Endothelial cell of umbilical vein (primary cell): ENCODE data around the gene HRH3. TPM values are rescaled to one million over a fixed set of nuclear protein-coding genes. Genes with fewer than 3 reads are reported as not detected.

Experiments used
- BruUV-seq: library from RNA; stranded (reverse); fragments of 400-500 nt; replicated peaks from 2 replicates; lab custom pipeline; 2021; lab: Mats Ljungman, UMichigan
- CTCF ChIA-PET: fragments of 300-600, 350-600 bp; sonication (Branson Sonifier 250); formaldehyde crosslinking; loops from one replicate; lab custom pipeline; 2021; ENCODE audit warnings: antibody characterized with exemption, inconsistent platforms; lab: Charles Lee
- POLR2A ChIA-PET: fragments of 300-600, 350-600 bp; sonication (Branson Sonifier 250); formaldehyde crosslinking; loops from one replicate; lab custom pipeline; 2021; ENCODE audit warnings: antibody characterized with exemption, inconsistent platforms; lab: Charles Lee
- DNase-seq: peaks from one replicate; pipeline ENCODE4 v3.0.0-alpha.2; 2011; ENCODE audit warnings: low read depth, low spot score
- FAIRE-seq: peaks from 2 replicates; lab custom pipeline; 2011; peaks lifted over from hg19 to GRCh38; lab: Jason Lieb, UNC
- H2AFZ ChIP-seq: 2 replicates; pipeline ENCODE4 v1.6.0; 2012; ENCODE audit warnings: low read depth, low read length, control low read depth, inconsistent platforms
- H3K27ac ChIP-seq: 2 replicates; pipeline ENCODE4 v1.5.1; 2011; ENCODE audit warnings: low read depth, mild to moderate bottlenecking, control low read depth, low read length, moderate library complexity; ENCODE audit not compliant: insufficient read depth
- H3K27me3 ChIP-seq, 2 experiments: 2 replicates each; pipeline versions ENCODE4 v1.6.0 to v1.6.1; 2011; ENCODE audit warnings: low read length in 2 of 2, mixed read lengths in 1 of 2; ENCODE audit not compliant: control insufficient read depth in 2 of 2, insufficient read depth in 2 of 2
- H3K36me3 ChIP-seq, 2 experiments: 2 replicates in 1 of 2; 3 replicates in 1 of 2; pipeline ENCODE4 v1.5.1; 2011; ENCODE audit warnings: low read length in 2 of 2, mild to moderate bottlenecking in 1 of 2, moderate library complexity in 1 of 2; ENCODE audit not compliant: control insufficient read depth in 2 of 2, insufficient read depth in 2 of 2; ENCODE audit errors: extremely low read depth in 1 of 2
- H3K4me1 ChIP-seq: 3 replicates; pipeline ENCODE4 v1.5.1; 2011; ENCODE audit warnings: mild to moderate bottlenecking, low read length; ENCODE audit not compliant: control insufficient read depth, insufficient read depth; ENCODE audit errors: extremely low read depth
- H3K4me2 ChIP-seq: 2 replicates; pipeline ENCODE4 v1.6.1; 2011; ENCODE audit warnings: low read length, control low read depth, mixed read lengths; ENCODE audit not compliant: insufficient read depth
- H3K4me3 ChIP-seq, 3 experiments: fragments of 200-600 bp in 1 of 3; sonication (generic), shearing (Covaris generic) in 1 of 3; replicated peaks in 1 of 3; 2 replicates each; pipeline ENCODE4 v1.5.1; 2011 to 2016; ENCODE audit warnings: control low read depth in 3 of 3, low read length in 3 of 3, mild to moderate bottlenecking in 2 of 3, inconsistent platforms in 1 of 3, low read depth in 1 of 3, moderate library complexity in 1 of 3; ENCODE audit not compliant: insufficient read depth in 1 of 3
- H3K79me2 ChIP-seq: 2 replicates; pipeline ENCODE4 v1.6.0; 2012; ENCODE audit warnings: low read length, inconsistent platforms; ENCODE audit not compliant: control insufficient read depth, insufficient read depth
- H3K9ac ChIP-seq: replicated peaks from 2 replicates; pipeline ENCODE3; 2011; ENCODE audit warnings: low read length, control low read depth; ENCODE audit not compliant: insufficient read depth; ENCODE audit errors: extremely low read depth
- H3K9me1 ChIP-seq: replicated peaks from 3 replicates; pipeline ENCODE4 v1.6.0; 2011; ENCODE audit warnings: mild to moderate bottlenecking, low read length; ENCODE audit not compliant: control insufficient read depth, insufficient read depth; ENCODE audit errors: extremely low read depth
- H3K9me3 ChIP-seq: replicated peaks from 2 replicates; pipeline ENCODE4 v1.5.1; 2012; ENCODE audit warnings: low read length, inconsistent platforms; ENCODE audit not compliant: control insufficient read depth, insufficient read depth
- H4K20me1 ChIP-seq: replicated peaks from 2 replicates; pipeline ENCODE3; 2011; ENCODE audit warnings: mild to moderate bottlenecking, low read length; ENCODE audit not compliant: control insufficient read depth, insufficient read depth; ENCODE audit errors: extremely low read depth
- FOS ChIP-seq: IDR thresholded peaks from 2 replicates; pipeline ENCODE4 v1.6.1; 2011; ENCODE audit warnings: mild to moderate bottlenecking, low read length, moderate library complexity, borderline replicate concordance; ENCODE audit not compliant: insufficient read depth
- GATA2 ChIP-seq: IDR thresholded peaks from 2 replicates; pipeline ENCODE4 v1.7.0; 2011; ENCODE audit warnings: low read depth, mild to moderate bottlenecking, moderate library complexity, mixed read lengths, low read length; ENCODE audit not compliant: insufficient read length, insufficient read depth
- JUN ChIP-seq: IDR thresholded peaks from 2 replicates; pipeline ENCODE4 v1.6.1; 2011; ENCODE audit warnings: borderline replicate concordance, low read depth; ENCODE audit not compliant: insufficient read length, insufficient read depth
- MAX ChIP-seq: IDR thresholded peaks from 2 replicates; pipeline ENCODE4 v1.6.1; 2011; ENCODE audit not compliant: insufficient read depth, insufficient read length
- MYC ChIP-seq: IDR thresholded peaks from one replicate; pipeline ENCODE4 v1.6.1; 2011; ENCODE audit warnings: mild to moderate bottlenecking, low read depth, low read length
- POLR2A ChIP-seq: IDR thresholded peaks from 2 replicates; pipeline ENCODE4 v1.6.1; 2012; ENCODE audit warnings: low read depth, mild to moderate bottlenecking, control low read depth, low read length
- POLR2AphosphoS5 ChIP-seq: IDR thresholded peaks from 2 replicates; pipeline ENCODE4 v1.6.1; 2012; ENCODE audit warnings: low read depth, mild to moderate bottlenecking, control low read depth, low read length, moderate library complexity; ENCODE audit not compliant: insufficient read depth
- dilution Hi-C: fragments of 300-500 bp; cut with MboI; formaldehyde crosslinking; loops from one replicate; pipeline ENCODE4 v1.15.0; 2019; ENCODE audit warnings: low sequenced_read_pairs; ENCODE audit not compliant: extremely low pct_ligation_motif_present
- intact Hi-C: fragments of 100-400 bp; cut with micrococcal nuclease; formaldehyde crosslinking; loops from one replicate; pipeline ENCODE4 v1.10.0; 2022
- polyA plus RNA-seq, 4 experiments: library from polyadenylated mRNA; depleted of rRNA in 3 of 4; stranded (reverse) in 3 of 4; unstranded in 1 of 4; fragments of >200 nt; gene quantifications; 2 replicates each; pipeline versions ENCODE4 v1.2.1 to v1.2.3, GENCODE V29; 2011 to 2012; ENCODE audit warnings: missing spikeins in 1 of 4
- total RNA-seq: library from RNA; stranded (reverse); gene quantifications from 2 replicates; pipeline ENCODE4 v1.2.3, GENCODE V29; 2021
- TF ChIP-seq, protein P1 (sequence below), 2 donors: IDR thresholded peaks; 1 replicate in 1 of 2; 2 replicates in 1 of 2; pipeline ENCODE4 v1.5.1; 2011; ENCODE audit warnings: low read length in 2 of 2, mild to moderate bottlenecking in 2 of 2, moderate library complexity in 2 of 2, control low read depth in 1 of 2, inconsistent platforms in 1 of 2, low read depth in 1 of 2; ENCODE audit not compliant: insufficient read depth in 1 of 2; ENCODE audit errors: extremely low read depth in 1 of 2

Gene HRH3
- total and polyA plus RNA-seq, 2 donors (not counting 3 experiments of a cell fraction or from before 2014, with no cell fraction given), result not detected

DNA sequence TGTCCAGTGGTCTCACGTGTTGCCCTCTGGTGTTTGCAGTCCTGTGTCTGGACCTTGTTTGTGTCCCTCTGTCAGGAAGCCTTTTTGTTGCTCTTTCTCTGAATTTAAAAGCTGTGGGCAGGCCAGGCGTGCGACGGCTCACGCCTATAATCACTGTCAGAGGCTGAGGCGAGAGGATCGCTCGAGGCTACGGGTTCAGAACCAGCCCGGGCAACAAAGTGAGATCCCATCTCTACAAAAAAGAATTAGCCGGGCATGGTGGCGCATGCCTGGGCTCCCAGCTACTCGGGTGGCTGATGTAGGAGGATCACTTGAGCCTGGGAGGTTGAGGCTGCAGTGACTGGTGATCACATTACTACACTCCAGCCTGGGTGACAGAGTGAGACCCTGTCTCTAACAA, 46.8 kb upstream of the HRH3 start:
- dilution Hi-C loops, result no loop called here
- DNase-seq (no peak), FAIRE-seq (no peak)
- CTCF ChIA-PET, result no interaction called here
- Histone ChIP-seq H3K27ac (no peak overlapping the region), H3K9me3 (no peaks in the 10 kb centered on the region), H3K36me3 (peaks cover 6 to 21% of the 10 kb centered on the region in 2 experiments), H3K9me1 (no peaks in the 10 kb centered on the region), H3K4me1 (no peaks in the 10 kb centered on the region), H3K9ac (no peak overlapping the region), H3K4me3 (no peak overlapping the region), H3K27me3 (no peaks in the 10 kb centered on the region), H2AFZ (no peak overlapping the region), H3K79me2 (no peaks in the 10 kb centered on the region), H3K4me2 (no peak overlapping the region), H4K20me1 (no peaks in the 10 kb centered on the region)
- intact Hi-C loops, result loop anchor here (10.0 kb wide), 1 partner anchor 252 kb away; no protein-coding TSS in a partner anchor
- TF ChIP-seq POLR2A (no peak), MYC (no peak), FOS (no peak), POLR2AphosphoS5 (no peak), MAX (no peak), GATA2 (no peak)
- no TSS peak for BruUV-seq
- POLR2A ChIA-PET, result no interaction called here

- H3K27ac ChIP-seq, result no peak overlapping the region
- no peaks in the 10 kb centered on the region for H4K20me1 ChIP-seq
- DNase-seq, result no peak
- dilution Hi-C loops, result no loop called here
- no peaks in the 10 kb centered on the region for H3K9me1 ChIP-seq
- no peaks in the 10 kb centered on the region for H3K27me3 ChIP-seq
- ChIA-PET CTCF (no interaction called here), POLR2A (no interaction called here)
- BruUV-seq, result no TSS peak
- no peak overlapping the region for H3K4me2 ChIP-seq
- H2AFZ ChIP-seq, result no peak overlapping the region
- H3K4me1 ChIP-seq, result no peaks in the 10 kb centered on the region
- no peak overlapping the region for H3K4me3 ChIP-seq
- H3K79me2 ChIP-seq, result no peaks in the 10 kb centered on the region
- intact Hi-C loops, result loop anchor here (10.0 kb wide), 1 partner anchor 252 kb away; no protein-coding TSS in a partner anchor
- FAIRE-seq, result no peak
- TF ChIP-seq POLR2A, result no peak
- no peak for TF ChIP-seq JUN
- no peak for TF ChIP-seq POLR2AphosphoS5
- no peak for TF ChIP-seq MAX
- TF ChIP-seq MYC, result no peak
- no peak for TF ChIP-seq GATA2
- TF ChIP-seq, protein P1, sequence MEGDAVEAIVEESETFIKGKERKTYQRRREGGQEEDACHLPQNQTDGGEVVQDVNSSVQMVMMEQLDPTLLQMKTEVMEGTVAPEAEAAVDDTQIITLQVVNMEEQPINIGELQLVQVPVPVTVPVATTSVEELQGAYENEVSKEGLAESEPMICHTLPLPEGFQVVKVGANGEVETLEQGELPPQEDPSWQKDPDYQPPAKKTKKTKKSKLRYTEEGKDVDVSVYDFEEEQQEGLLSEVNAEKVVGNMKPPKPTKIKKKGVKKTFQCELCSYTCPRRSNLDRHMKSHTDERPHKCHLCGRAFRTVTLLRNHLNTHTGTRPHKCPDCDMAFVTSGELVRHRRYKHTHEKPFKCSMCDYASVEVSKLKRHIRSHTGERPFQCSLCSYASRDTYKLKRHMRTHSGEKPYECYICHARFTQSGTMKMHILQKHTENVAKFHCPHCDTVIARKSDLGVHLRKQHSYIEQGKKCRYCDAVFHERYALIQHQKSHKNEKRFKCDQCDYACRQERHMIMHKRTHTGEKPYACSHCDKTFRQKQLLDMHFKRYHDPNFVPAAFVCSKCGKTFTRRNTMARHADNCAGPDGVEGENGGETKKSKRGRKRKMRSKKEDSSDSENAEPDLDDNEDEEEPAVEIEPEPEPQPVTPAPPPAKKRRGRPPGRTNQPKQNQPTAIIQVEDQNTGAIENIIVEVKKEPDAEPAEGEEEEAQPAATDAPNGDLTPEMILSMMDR (IDR thresholded peaks at IDR 0.05; ENCODE audit: extremely low read depth in 1 of 2, insufficient read depth in 1 of 2, low read depth in 1 of 2, low read length in 2 of 2), result no peak
- no peaks in the 10 kb centered on the region for H3K9me3 ChIP-seq
- H3K9ac ChIP-seq, result no peak overlapping the region
- peaks cover 6 to 24% of the 10 kb centered on the region in 2 experiments for H3K36me3 ChIP-seq
These were observed 46.3 kb upstream of the HRH3 start for GRCh38 chr20:62266340-62266739.
